CD4-positive, CD25-positive, alpha-beta regulatory T cell (primary cell): Measurements from ENCODE around the gene KPRP. TPM values are rescaled to one million over a fixed set of nuclear protein-coding genes. Genes with fewer than 3 reads are reported as not detected.

ENCODE experiments used
- polyA plus RNA-seq, 4 donors: library from polyadenylated mRNA; unstranded; fragments of 300-500 nt; fragmentation: Illumina TruSeq; gene quantifications; one replicate each; pipeline ENCODE4 v1.2.3, GENCODE V29; 2021
- total RNA-seq: library from RNA; stranded (reverse); gene quantifications from one replicate; pipeline ENCODE4 v1.2.3, GENCODE V29; 2022

Gene KPRP
- total and polyA plus RNA-seq, 5 donors from 2014 or later: not detected

Other genes starting within 250 kb of the KPRP start
- gene LCE5A, start 247.2 kb upstream of the KPRP start, total RNA-seq: not detected
- not detected for gene LCE5A, start 247.2 kb upstream of the KPRP start, polyA plus RNA-seq
- not detected for gene CRCT1, start 243.5 kb upstream of the KPRP start, total RNA-seq
- not detected for gene CRCT1, start 243.5 kb upstream of the KPRP start, polyA plus RNA-seq
- gene LCE3E, start 191.2 kb upstream of the KPRP start, total RNA-seq: not detected
- not detected for gene LCE3E, start 191.2 kb upstream of the KPRP start, polyA plus RNA-seq
- not detected for gene LCE3D, start 177.5 kb upstream of the KPRP start, total RNA-seq
- gene LCE3D, start 177.5 kb upstream of the KPRP start, polyA plus RNA-seq: not detected
- gene LCE3C, start 157.8 kb upstream of the KPRP start, total RNA-seq: not detected
- gene LCE3C, start 157.8 kb upstream of the KPRP start, polyA plus RNA-seq: not detected
- gene LCE3B, start 144.2 kb upstream of the KPRP start, total RNA-seq: not detected
- not detected for gene LCE3B, start 144.2 kb upstream of the KPRP start, polyA plus RNA-seq
- gene LCE3A, start 134.9 kb upstream of the KPRP start, total RNA-seq: not detected
- not detected for gene LCE3A, start 134.9 kb upstream of the KPRP start, polyA plus RNA-seq
- not detected for gene LCE2D, start 94.6 kb upstream of the KPRP start, total RNA-seq
- not detected for gene LCE2D, start 94.6 kb upstream of the KPRP start, polyA plus RNA-seq
- not detected for gene LCE2C, start 82.7 kb upstream of the KPRP start, total RNA-seq
- gene LCE2C, start 82.7 kb upstream of the KPRP start, polyA plus RNA-seq: not detected
- gene LCE2B, start 71.9 kb upstream of the KPRP start, total RNA-seq: not detected
- not detected for gene LCE2B, start 71.9 kb upstream of the KPRP start, polyA plus RNA-seq
- not detected for gene LCE2A, start 59.7 kb upstream of the KPRP start, total RNA-seq
- gene LCE2A, start 59.7 kb upstream of the KPRP start, polyA plus RNA-seq: not detected
- not detected for gene LCE4A, start 49.9 kb upstream of the KPRP start, total RNA-seq
- not detected for gene LCE4A, start 49.9 kb upstream of the KPRP start, polyA plus RNA-seq
- not detected for gene LCE1F, start 17.1 kb downstream of the KPRP start, total RNA-seq
- not detected for gene LCE1F, start 17.1 kb downstream of the KPRP start, polyA plus RNA-seq
- gene LCE1E, start 28.2 kb downstream of the KPRP start, total RNA-seq: not detected
- gene LCE1E, start 28.2 kb downstream of the KPRP start, polyA plus RNA-seq: not detected
- gene LCE1D, start 38.7 kb downstream of the KPRP start, total RNA-seq: not detected
- not detected for gene LCE1D, start 38.7 kb downstream of the KPRP start, polyA plus RNA-seq
- gene LCE1C, start 48.6 kb downstream of the KPRP start, total RNA-seq: not detected
- gene LCE1C, start 48.6 kb downstream of the KPRP start, polyA plus RNA-seq: not detected
- gene LCE1B, start 53.9 kb downstream of the KPRP start, total RNA-seq: not detected
- gene LCE1B, start 53.9 kb downstream of the KPRP start, polyA plus RNA-seq: not detected
- gene LCE1A, start 69.4 kb downstream of the KPRP start, total RNA-seq: not detected
- gene LCE1A, start 69.4 kb downstream of the KPRP start, polyA plus RNA-seq: not detected
- gene LCE6A, start 84.8 kb downstream of the KPRP start, total RNA-seq: not detected
- not detected for gene LCE6A, start 84.8 kb downstream of the KPRP start, polyA plus RNA-seq
- not detected for gene LCE7A, start 102.0 kb downstream of the KPRP start, total RNA-seq
- not detected for gene LCE7A, start 102.0 kb downstream of the KPRP start, polyA plus RNA-seq
- gene SMCP, start 120.3 kb downstream of the KPRP start, total RNA-seq: not detected
- gene SMCP, start 120.3 kb downstream of the KPRP start, polyA plus RNA-seq: not detected
- gene IVL, start 150.5 kb downstream of the KPRP start, total RNA-seq: not detected
- not detected for gene IVL, start 150.5 kb downstream of the KPRP start, polyA plus RNA-seq
- not detected for gene SPRR5, start 189.2 kb downstream of the KPRP start, total RNA-seq
- not detected for gene SPRR5, start 189.2 kb downstream of the KPRP start, polyA plus RNA-seq
- not detected for gene SPRR4, start 212.6 kb downstream of the KPRP start, total RNA-seq
- gene SPRR4, start 212.6 kb downstream of the KPRP start, polyA plus RNA-seq: not detected
- gene SPRR1A, start 226.1 kb downstream of the KPRP start, total RNA-seq: not detected
- not detected for gene SPRR1A, start 226.1 kb downstream of the KPRP start, polyA plus RNA-seq
- not detected for gene SPRR3, start 243.7 kb downstream of the KPRP start, total RNA-seq
- gene SPRR3, start 243.7 kb downstream of the KPRP start, polyA plus RNA-seq: not detected